ENCODE results near the gene MTMR11.
"Not testable (repeated sequence)": the region's sequence is repeated elsewhere in the genome, so short reads cannot be mapped to it uniquely, and the experiment has no call there.

The MTMR11 gene
- 1.6 to 2.9 reads per million in 2 donors for total RNA-seq

- DNase-seq = no peak
These were observed at the start of gene MTMR11 for GRCh38 chr1:149936170-149936991. TSS of gene MTMR11 (minus strand) at chr1:149936879. CDS start at chr1:149936647, 232 bp downstream.

- DNase-seq = no peak
These were observed 43.4 kb upstream of the MTMR11 start for GRCh38 chr1:149979972-149980540.

DNA sequence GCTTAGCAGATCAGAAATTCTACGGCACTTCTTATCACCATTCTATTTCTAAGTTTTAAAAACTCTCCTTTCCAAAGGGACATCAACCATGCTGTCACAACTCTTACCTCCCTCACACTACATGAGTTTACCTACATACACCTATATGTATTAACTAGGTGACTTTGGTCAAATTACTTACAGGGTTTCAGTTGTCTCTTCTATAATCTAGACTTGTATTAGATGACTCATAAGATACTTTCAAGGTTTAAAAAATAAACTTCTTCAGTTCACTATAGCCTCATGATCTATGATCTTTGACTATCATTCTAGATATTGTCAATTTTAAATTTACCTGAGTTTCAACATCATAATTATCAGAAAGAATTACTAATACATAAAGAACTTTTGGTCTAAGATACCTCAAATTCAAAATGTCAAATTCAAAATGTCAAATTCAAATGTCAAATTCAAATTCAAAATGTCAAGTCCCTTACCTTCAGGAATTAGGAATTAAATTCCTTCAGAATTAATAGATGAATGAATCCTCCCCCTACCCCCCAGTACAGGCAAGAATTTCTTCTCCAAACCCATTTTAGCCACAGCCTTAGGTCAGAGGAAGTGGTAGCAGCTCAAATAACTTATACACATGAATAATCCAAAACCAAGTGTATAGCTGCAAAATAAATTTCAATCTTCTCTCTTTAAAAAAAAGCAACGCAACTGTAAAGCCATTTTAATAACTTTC lies 42.7 kb upstream of the MTMR11 start:
- no peak for DNase-seq

DNA sequence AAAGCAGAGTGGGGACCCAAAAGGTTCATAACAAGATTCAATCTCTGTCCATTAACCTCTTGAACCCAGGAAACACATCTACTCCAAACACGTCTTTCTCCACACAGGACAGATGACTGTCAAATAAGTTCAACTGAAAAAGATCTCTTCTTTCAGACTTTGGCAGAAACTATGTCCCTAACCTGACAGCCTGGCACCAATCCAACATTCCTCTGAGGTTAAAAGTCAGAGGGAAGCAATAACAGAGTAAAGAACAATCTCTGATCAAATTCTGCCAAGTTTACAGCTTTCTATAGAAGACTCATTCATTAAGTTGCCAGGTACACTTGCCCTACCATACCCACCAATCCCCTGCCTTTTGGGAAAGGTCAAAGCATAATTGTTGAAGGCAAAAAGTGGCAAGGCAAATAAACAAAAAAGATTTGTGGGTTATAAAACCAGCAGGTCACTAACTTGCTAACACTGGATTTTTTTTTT lies 41.9 kb upstream of the MTMR11 start:
- DNase-seq = no peak

DNA sequence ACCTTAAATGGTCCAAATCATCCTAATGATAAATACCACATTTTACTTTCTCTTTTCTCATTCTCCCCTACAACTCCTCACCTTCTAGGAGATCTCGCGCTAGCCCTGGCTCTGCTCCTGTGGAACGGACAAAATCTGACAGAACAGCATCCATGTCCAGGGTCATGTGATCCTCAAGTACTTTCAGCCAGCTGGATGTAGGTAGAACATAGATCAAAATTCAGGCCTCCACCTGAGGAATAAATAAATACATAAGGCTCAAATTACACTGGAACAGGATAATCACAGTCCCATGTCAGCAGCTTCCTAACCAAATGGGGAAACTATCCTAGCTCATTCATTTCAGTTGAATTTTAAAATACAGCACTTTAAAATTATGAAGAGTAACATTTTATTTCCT lies 40.7 kb upstream of the MTMR11 start:
- DNase-seq = no peak

DNA sequence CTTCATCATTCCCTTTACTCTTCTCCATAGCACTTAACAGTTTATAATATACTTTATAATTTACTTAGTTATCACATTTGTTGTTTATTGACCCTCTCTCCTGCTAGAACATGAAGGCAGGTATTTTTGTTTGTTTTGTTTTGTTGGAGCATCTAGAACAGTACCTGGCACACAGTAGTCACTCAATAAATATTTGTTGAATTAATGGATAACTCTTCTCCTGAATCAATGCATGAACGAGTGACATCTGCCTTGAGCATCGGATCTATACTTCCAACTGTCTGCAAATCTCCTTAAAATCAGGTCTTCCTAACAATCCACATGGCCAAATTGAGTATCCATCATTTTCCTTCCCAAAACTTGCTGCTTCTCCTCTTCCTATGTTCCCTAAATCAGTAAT lies 35.9 kb upstream of the MTMR11 start:
- no peak for DNase-seq

DNA sequence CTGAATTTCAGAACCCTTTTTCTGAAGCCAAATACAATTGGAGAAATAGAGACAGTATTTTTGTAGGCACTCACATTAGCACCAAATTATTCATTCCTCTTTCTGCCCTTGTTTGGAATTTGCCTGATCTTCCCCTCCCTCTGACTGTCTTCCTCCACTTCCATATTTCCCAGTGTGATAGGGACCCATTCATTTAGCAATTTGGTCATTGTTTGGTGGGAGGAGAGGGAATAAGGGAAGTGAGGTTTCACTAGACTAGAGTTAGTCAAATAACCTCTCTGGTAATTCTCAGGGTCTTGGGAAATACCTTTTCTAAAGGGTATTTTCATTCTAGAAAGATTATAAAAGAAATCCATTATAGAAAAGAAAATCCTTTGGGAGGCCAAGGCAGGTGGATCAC lies 31.0 kb upstream of the MTMR11 start:
- no peak for DNase-seq

- DNase-seq = no peak
These were observed 30.4 kb upstream of the MTMR11 start for GRCh38 chr1:149967041-149967440.

- DNase-seq = no peak
These were observed 29.7 kb upstream of the MTMR11 start for GRCh38 chr1:149966405-149966804.

GRCh38 chr1:149965440-149965839 lies 28.8 kb upstream of the MTMR11 start:
- DNase-seq = no peak

- DNase-seq = no peak
These were observed 26.7 kb upstream of the MTMR11 start for GRCh38 chr1:149963358-149963757.

DNA sequence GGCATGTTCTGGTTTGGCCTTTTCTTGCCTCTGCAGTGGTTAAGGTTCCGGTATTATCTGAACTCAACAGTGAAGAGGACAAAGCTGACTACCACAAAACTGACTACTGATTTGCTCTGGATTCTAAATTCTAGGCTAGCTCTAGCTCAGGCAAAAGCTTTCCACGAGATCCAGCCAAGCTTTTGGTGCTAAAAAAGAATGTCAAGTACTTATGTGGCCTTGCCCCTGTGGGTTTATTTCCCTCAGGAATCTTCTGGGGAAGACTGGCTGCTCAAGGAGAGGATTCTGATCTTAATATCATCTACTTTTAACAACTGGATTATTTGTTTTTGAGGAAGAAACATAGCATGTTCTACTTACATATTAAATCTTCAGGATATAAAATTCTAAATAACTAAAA lies 26.1 kb upstream of the MTMR11 start:
- DNase-seq = no peak

- DNase-seq = no peak
These were observed 25.5 kb upstream of the MTMR11 start for GRCh38 chr1:149962039-149962647.

GRCh38 chr1:149957548-149957947 lies 20.9 kb upstream of the MTMR11 start:
- DNase-seq = not testable (repeated sequence)

GRCh38 chr1:149949911-149950310 lies 13.2 kb upstream of the MTMR11 start:
- no peak for DNase-seq

GRCh38 chr1:149945206-149945605 lies 8.5 kb upstream of the MTMR11 start:
- DNase-seq = no peak

DNA sequence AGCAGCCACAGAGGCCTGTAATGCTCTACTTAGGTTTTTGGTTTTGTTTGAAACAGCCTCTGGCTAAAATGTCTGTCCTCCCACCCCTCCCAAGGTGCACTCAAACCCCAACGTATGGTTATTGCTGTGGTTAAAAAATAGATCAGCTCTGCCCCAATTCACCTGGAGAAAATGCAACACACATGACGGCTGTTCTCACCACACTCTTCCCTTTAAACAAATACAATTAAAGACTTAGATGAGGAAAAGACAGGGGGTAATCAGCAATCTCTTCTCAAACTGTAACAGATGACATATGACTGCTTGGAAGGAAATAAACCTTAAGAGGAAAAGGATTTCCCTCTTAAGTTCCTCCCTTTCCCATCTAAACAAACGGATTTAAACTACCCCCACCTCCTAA lies 6.2 kb upstream of the MTMR11 start:
- no peak for DNase-seq

DNA sequence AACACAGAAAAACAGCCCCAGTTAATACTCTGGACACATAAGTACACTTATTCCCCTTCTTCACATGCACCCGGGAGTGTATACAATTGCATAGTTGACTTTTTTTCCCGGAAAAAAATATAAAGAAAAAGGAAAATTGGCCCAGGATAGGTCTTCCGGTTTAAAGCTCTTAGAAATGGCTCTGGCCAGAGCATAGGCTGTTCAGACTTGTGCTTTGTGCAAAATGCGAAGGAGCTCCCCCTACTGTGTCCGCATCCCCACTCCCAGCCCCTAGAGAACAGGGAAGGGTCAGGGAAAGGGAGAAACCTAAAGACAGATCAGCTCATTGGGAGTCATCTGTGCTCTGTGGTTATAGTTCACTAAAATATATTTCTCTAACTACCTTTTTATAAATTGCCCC lies 5.5 kb upstream of the MTMR11 start:
- no peak for DNase-seq

DNA sequence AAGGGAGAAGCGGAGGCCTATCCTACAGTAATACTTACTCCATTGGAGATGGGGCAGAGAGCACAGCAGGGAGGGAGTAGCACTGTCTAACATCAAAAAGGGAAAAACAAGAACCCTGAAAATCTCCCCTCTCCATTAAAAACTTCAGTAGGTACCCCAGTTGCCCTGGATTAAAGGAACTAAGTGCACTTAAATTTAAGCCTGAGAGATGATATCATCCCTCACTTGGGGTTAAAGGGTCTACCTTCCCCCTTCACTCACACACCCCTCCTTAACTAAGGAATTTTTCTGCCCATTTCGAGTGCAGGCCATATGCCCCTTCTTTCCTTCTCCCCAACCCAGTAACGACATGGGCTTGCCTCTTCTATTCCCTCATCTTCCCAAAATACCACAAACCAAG lies 3.7 kb upstream of the MTMR11 start:
- DNase-seq = no peak

GRCh38 chr1:149938668-149939003 lies 2.0 kb upstream of the MTMR11 start:
- not testable (repeated sequence) for DNase-seq

DNA sequence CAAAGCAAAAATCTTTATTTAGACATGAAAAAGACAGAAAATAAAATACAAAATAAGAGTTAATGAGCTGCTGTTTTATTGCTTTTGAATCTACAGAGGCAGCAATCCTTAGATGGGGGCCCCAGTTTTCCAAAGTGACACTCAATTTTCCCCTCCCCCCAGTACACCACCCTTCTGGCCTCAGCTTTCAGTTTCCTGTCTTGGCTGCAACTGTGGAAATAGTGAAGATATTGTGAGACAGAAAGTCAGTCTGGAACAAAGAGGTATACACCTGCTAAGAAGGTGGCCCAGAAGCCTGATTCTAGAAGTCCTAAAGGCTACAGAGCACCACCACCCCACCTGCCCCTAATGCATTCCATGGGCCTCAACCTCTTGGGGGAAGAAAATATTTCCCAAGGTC lies 1.1 kb upstream of the MTMR11 start:
- DNase-seq = no peak

- no peak for DNase-seq
These were observed 470 bp upstream of the MTMR11 start for GRCh38 chr1:149936992-149937705.

- DNase-seq = no peak
These were observed 2.3 kb downstream of the MTMR11 start for GRCh38 chr1:149934356-149934755.

Measured in activated gamma-delta T cell (primary cell).